Measurements from ENCODE around the gene UNC5C.

UNC5C gene

GRCh38 chr4:95220205-95221175 is 328.3 kb downstream of the UNC5C start:
- TF ChIP-seq, protein P1, sequence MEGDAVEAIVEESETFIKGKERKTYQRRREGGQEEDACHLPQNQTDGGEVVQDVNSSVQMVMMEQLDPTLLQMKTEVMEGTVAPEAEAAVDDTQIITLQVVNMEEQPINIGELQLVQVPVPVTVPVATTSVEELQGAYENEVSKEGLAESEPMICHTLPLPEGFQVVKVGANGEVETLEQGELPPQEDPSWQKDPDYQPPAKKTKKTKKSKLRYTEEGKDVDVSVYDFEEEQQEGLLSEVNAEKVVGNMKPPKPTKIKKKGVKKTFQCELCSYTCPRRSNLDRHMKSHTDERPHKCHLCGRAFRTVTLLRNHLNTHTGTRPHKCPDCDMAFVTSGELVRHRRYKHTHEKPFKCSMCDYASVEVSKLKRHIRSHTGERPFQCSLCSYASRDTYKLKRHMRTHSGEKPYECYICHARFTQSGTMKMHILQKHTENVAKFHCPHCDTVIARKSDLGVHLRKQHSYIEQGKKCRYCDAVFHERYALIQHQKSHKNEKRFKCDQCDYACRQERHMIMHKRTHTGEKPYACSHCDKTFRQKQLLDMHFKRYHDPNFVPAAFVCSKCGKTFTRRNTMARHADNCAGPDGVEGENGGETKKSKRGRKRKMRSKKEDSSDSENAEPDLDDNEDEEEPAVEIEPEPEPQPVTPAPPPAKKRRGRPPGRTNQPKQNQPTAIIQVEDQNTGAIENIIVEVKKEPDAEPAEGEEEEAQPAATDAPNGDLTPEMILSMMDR (IDR thresholded peaks at IDR 0.05; ENCODE audit: low read depth, low read length) = no peak
- no peaks in the 10 kb centered on the region for H3K27me3 ChIP-seq
- no peak for DNase-seq
- H3K4me3 ChIP-seq (ENCODE audit: low read depth, low read length) = no peak overlapping the region
- no peaks in the 10 kb centered on the region for H3K4me1 ChIP-seq
- no peaks in the 10 kb centered on the region; the same call in 1 of the 2 replicates for H3K9me3 ChIP-seq
- H3K36me3 ChIP-seq = peaks cover 57% of the 10 kb centered on the region

DNA sequence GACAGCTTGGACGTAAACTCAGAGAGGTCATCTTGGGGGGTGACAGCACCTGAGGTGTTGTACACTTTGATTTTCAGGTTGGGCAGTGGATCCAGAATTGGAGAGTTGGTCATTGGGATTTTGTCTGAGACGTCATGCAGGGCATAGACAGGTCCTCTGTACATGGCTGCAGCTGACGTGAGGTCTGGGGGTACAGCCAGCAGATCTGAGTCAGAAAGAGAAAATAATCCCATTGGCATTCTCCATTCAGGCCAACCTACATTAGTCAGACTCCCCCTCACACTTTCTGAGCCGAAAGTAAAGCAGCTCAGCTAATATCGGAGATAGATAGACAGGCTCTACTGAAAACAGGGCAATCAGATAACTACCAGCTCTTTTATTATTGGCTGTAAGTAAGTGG is 329.7 kb downstream of the UNC5C start:
- no peak overlapping the region for H3K4me3 ChIP-seq (ENCODE audit: low read depth, low read length)
- DNase-seq = no peak
- H3K36me3 ChIP-seq = peaks cover 70% of the 10 kb centered on the region

GRCh38 chr4:95217197-95217596 is 331.6 kb downstream of the UNC5C start:
- no peaks in the 10 kb centered on the region for H3K4me1 ChIP-seq
- peaks cover 80% of the 10 kb centered on the region for H3K36me3 ChIP-seq
- H3K9me3 ChIP-seq = no peaks in the 10 kb centered on the region; the same call in 1 of the 2 replicates
- DNase-seq = no peak
- no peaks in the 10 kb centered on the region for H3K27me3 ChIP-seq
- TF ChIP-seq, protein P1 (IDR thresholded peaks at IDR 0.05; ENCODE audit: low read depth, low read length) = no peak
- no peak overlapping the region for H3K4me3 ChIP-seq (ENCODE audit: low read depth, low read length)

More for the DNA sequence above, 329.7 kb downstream of the UNC5C start:
- H3K9me3 ChIP-seq = no peaks in the 10 kb centered on the region; the same call in 1 of the 2 replicates
- H3K4me1 ChIP-seq = no peaks in the 10 kb centered on the region
- TF ChIP-seq, protein P1 (IDR thresholded peaks at IDR 0.05; ENCODE audit: low read depth, low read length) = no peak
- H3K27me3 ChIP-seq = no peaks in the 10 kb centered on the region

- Histone ChIP-seq H3K36me3 (peaks cover 75% of the 10 kb centered on the region), H3K4me1 (no peaks in the 10 kb centered on the region), H3K4me3 (ENCODE audit: low read depth, low read length) (no peak overlapping the region), H3K27me3 (no peaks in the 10 kb centered on the region), H3K9me3 (no peaks in the 10 kb centered on the region; the same call in 1 of the 2 replicates)
- TF ChIP-seq, protein P1 (IDR thresholded peaks at IDR 0.05; ENCODE audit: low read depth, low read length) = no peak
- DNase-seq = no peak
These were observed 332.1 kb downstream of the UNC5C start for GRCh38 chr4:95216636-95217035.

- Histone ChIP-seq H3K4me3 (ENCODE audit: low read depth, low read length) (no peak overlapping the region), H3K9me3 (no peaks in the 10 kb centered on the region; the same call in 1 of the 2 replicates), H3K4me1 (no peaks in the 10 kb centered on the region), H3K36me3 (peaks cover 75% of the 10 kb centered on the region), H3K27me3 (no peaks in the 10 kb centered on the region)
- no peak for DNase-seq
- TF ChIP-seq, protein P1 (IDR thresholded peaks at IDR 0.05; ENCODE audit: low read depth, low read length) = no peak
These were observed 332.7 kb downstream of the UNC5C start for GRCh38 chr4:95215991-95216605.

Data from BE2C (cell line).